ENCODE measurements around the gene EEPD1.

GRCh38 chr7:36198854-36199266 lies 45.8 kb downstream of the EEPD1 start:
- no peak for TF ChIP-seq CTCF (IDR thresholded peaks at IDR 0.05; ENCODE audit: borderline replicate concordance, extremely low read depth, low read length, poor library complexity, severe bottlenecking)
- TF ChIP-seq EZH2 (IDR thresholded peaks at IDR 0.05; ENCODE audit: borderline replicate concordance, low read depth, low read length, severe bottlenecking), result no peak

Measured in DND-41 (cell line).